Endothelial cell of umbilical vein (primary cell): ENCODE data around the gene ASIP. TPM values are rescaled to one million over a fixed set of nuclear protein-coding genes. Genes with fewer than 3 reads are reported as not detected.

Source experiments
- BruUV-seq: library from RNA; stranded (reverse); fragments of 400-500 nt; replicated peaks from 2 replicates; lab custom pipeline; 2021; lab: Mats Ljungman, UMichigan
- CTCF ChIA-PET: fragments of 300-600, 350-600 bp; sonication (Branson Sonifier 250); formaldehyde crosslinking; loops from one replicate; lab custom pipeline; 2021; ENCODE audit warnings: antibody characterized with exemption, inconsistent platforms; lab: Charles Lee
- POLR2A ChIA-PET: fragments of 300-600, 350-600 bp; sonication (Branson Sonifier 250); formaldehyde crosslinking; loops from one replicate; lab custom pipeline; 2021; ENCODE audit warnings: antibody characterized with exemption, inconsistent platforms; lab: Charles Lee
- DNase-seq: peaks from one replicate; pipeline ENCODE4 v3.0.0-alpha.2; 2011; ENCODE audit warnings: low read depth, low spot score
- FAIRE-seq: peaks from 2 replicates; lab custom pipeline; 2011; peaks lifted over from hg19 to GRCh38; lab: Jason Lieb, UNC
- H2AFZ ChIP-seq: 2 replicates; pipeline ENCODE4 v1.6.0; 2012; ENCODE audit warnings: low read depth, low read length, control low read depth, inconsistent platforms
- H3K27ac ChIP-seq: 2 replicates; pipeline ENCODE4 v1.5.1; 2011; ENCODE audit warnings: low read depth, mild to moderate bottlenecking, control low read depth, low read length, moderate library complexity; ENCODE audit not compliant: insufficient read depth
- H3K27me3 ChIP-seq, 2 experiments: 2 replicates each; pipeline versions ENCODE4 v1.6.0 to v1.6.1; 2011; ENCODE audit warnings: low read length in 2 of 2, mixed read lengths in 1 of 2; ENCODE audit not compliant: control insufficient read depth in 2 of 2, insufficient read depth in 2 of 2
- H3K36me3 ChIP-seq, 2 experiments: 2 replicates in 1 of 2; 3 replicates in 1 of 2; pipeline ENCODE4 v1.5.1; 2011; ENCODE audit warnings: low read length in 2 of 2, mild to moderate bottlenecking in 1 of 2, moderate library complexity in 1 of 2; ENCODE audit not compliant: control insufficient read depth in 2 of 2, insufficient read depth in 2 of 2; ENCODE audit errors: extremely low read depth in 1 of 2
- H3K4me1 ChIP-seq: 3 replicates; pipeline ENCODE4 v1.5.1; 2011; ENCODE audit warnings: mild to moderate bottlenecking, low read length; ENCODE audit not compliant: control insufficient read depth, insufficient read depth; ENCODE audit errors: extremely low read depth
- H3K4me2 ChIP-seq: 2 replicates; pipeline ENCODE4 v1.6.1; 2011; ENCODE audit warnings: low read length, control low read depth, mixed read lengths; ENCODE audit not compliant: insufficient read depth
- H3K4me3 ChIP-seq, 3 experiments: fragments of 200-600 bp in 1 of 3; sonication (generic), shearing (Covaris generic) in 1 of 3; replicated peaks in 1 of 3; 2 replicates each; pipeline ENCODE4 v1.5.1; 2011 to 2016; ENCODE audit warnings: control low read depth in 3 of 3, low read length in 3 of 3, mild to moderate bottlenecking in 2 of 3, inconsistent platforms in 1 of 3, low read depth in 1 of 3, moderate library complexity in 1 of 3; ENCODE audit not compliant: insufficient read depth in 1 of 3
- H3K79me2 ChIP-seq: 2 replicates; pipeline ENCODE4 v1.6.0; 2012; ENCODE audit warnings: low read length, inconsistent platforms; ENCODE audit not compliant: control insufficient read depth, insufficient read depth
- H3K9ac ChIP-seq: replicated peaks from 2 replicates; pipeline ENCODE3; 2011; ENCODE audit warnings: low read length, control low read depth; ENCODE audit not compliant: insufficient read depth; ENCODE audit errors: extremely low read depth
- H3K9me1 ChIP-seq: replicated peaks from 3 replicates; pipeline ENCODE4 v1.6.0; 2011; ENCODE audit warnings: mild to moderate bottlenecking, low read length; ENCODE audit not compliant: control insufficient read depth, insufficient read depth; ENCODE audit errors: extremely low read depth
- H3K9me3 ChIP-seq: replicated peaks from 2 replicates; pipeline ENCODE4 v1.5.1; 2012; ENCODE audit warnings: low read length, inconsistent platforms; ENCODE audit not compliant: control insufficient read depth, insufficient read depth
- H4K20me1 ChIP-seq: replicated peaks from 2 replicates; pipeline ENCODE3; 2011; ENCODE audit warnings: mild to moderate bottlenecking, low read length; ENCODE audit not compliant: control insufficient read depth, insufficient read depth; ENCODE audit errors: extremely low read depth
- EZH2 ChIP-seq: IDR thresholded peaks from 2 replicates; pipeline ENCODE4 v1.6.1; 2012; ENCODE audit warnings: borderline replicate concordance, low read depth, mild to moderate bottlenecking, moderate library complexity, low read length, inconsistent platforms; ENCODE audit not compliant: severe bottlenecking
- FOS ChIP-seq: IDR thresholded peaks from 2 replicates; pipeline ENCODE4 v1.6.1; 2011; ENCODE audit warnings: mild to moderate bottlenecking, low read length, moderate library complexity, borderline replicate concordance; ENCODE audit not compliant: insufficient read depth
- GATA2 ChIP-seq: IDR thresholded peaks from 2 replicates; pipeline ENCODE4 v1.7.0; 2011; ENCODE audit warnings: low read depth, mild to moderate bottlenecking, moderate library complexity, mixed read lengths, low read length; ENCODE audit not compliant: insufficient read length, insufficient read depth
- JUN ChIP-seq: IDR thresholded peaks from 2 replicates; pipeline ENCODE4 v1.6.1; 2011; ENCODE audit warnings: borderline replicate concordance, low read depth; ENCODE audit not compliant: insufficient read length, insufficient read depth
- MYC ChIP-seq: IDR thresholded peaks from one replicate; pipeline ENCODE4 v1.6.1; 2011; ENCODE audit warnings: mild to moderate bottlenecking, low read depth, low read length
- POLR2A ChIP-seq: IDR thresholded peaks from 2 replicates; pipeline ENCODE4 v1.6.1; 2012; ENCODE audit warnings: low read depth, mild to moderate bottlenecking, control low read depth, low read length
- POLR2AphosphoS5 ChIP-seq: IDR thresholded peaks from 2 replicates; pipeline ENCODE4 v1.6.1; 2012; ENCODE audit warnings: low read depth, mild to moderate bottlenecking, control low read depth, low read length, moderate library complexity; ENCODE audit not compliant: insufficient read depth
- dilution Hi-C: fragments of 300-500 bp; cut with MboI; formaldehyde crosslinking; loops from one replicate; pipeline ENCODE4 v1.15.0; 2019; ENCODE audit warnings: low sequenced_read_pairs; ENCODE audit not compliant: extremely low pct_ligation_motif_present
- intact Hi-C: fragments of 100-400 bp; cut with micrococcal nuclease; formaldehyde crosslinking; loops from one replicate; pipeline ENCODE4 v1.10.0; 2022
- polyA plus RNA-seq, 4 experiments: library from polyadenylated mRNA; depleted of rRNA in 3 of 4; stranded (reverse) in 3 of 4; unstranded in 1 of 4; fragments of >200 nt; gene quantifications; 2 replicates each; pipeline versions ENCODE4 v1.2.1 to v1.2.3, GENCODE V29; 2011 to 2012; ENCODE audit warnings: missing spikeins in 1 of 4
- total RNA-seq: library from RNA; stranded (reverse); gene quantifications from 2 replicates; pipeline ENCODE4 v1.2.3, GENCODE V29; 2021
- TF ChIP-seq, protein P1 (sequence below), 2 donors: IDR thresholded peaks; 1 replicate in 1 of 2; 2 replicates in 1 of 2; pipeline ENCODE4 v1.5.1; 2011; ENCODE audit warnings: low read length in 2 of 2, mild to moderate bottlenecking in 2 of 2, moderate library complexity in 2 of 2, control low read depth in 1 of 2, inconsistent platforms in 1 of 2, low read depth in 1 of 2; ENCODE audit not compliant: insufficient read depth in 1 of 2; ENCODE audit errors: extremely low read depth in 1 of 2
- TF ChIP-seq, protein P2 (sequence below): IDR thresholded peaks from 2 replicates; pipeline ENCODE4 v1.6.1; 2011; ENCODE audit not compliant: insufficient read depth, insufficient read length

Gene ASIP
- total and polyA plus RNA-seq, 2 donors (not counting 3 experiments of a cell fraction or from before 2014, with no cell fraction given), result not detected

DNA sequence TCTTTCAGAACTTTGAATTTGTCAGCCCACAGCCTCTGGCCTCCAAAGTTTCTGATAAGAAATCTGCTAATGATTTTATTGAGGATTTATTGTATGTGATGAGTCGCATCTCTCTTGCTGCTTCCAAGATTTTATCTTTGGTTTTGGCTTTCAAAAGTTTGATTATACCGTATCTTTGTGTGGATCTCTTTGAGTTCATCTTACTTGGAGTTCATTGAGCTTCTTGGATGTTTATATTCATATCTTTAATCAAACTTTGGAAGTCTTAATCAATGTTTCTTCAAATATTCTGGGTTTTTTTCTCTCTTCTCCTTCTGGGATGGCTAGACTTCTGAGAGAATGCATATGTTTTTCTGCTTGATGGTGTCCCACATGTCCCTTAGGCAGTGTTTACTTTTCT lies 3.3 kb upstream of the ASIP start:
- intact Hi-C loops (no loop called here), dilution Hi-C loops (no loop called here)
- FAIRE-seq (no peak), DNase-seq (no peak)
- Histone ChIP-seq H3K4me1 (no peaks in the 10 kb centered on the region), H3K9me3 (no peaks in the 10 kb centered on the region), H3K9me1 (no peaks in the 10 kb centered on the region), H3K79me2 (no peaks in the 10 kb centered on the region), H3K27ac (no peak overlapping the region), H2AFZ (no peak overlapping the region), H3K9ac (no peak overlapping the region), H4K20me1 (no peaks in the 10 kb centered on the region), H3K27me3 (peaks cover 31 to 45% of the 10 kb centered on the region in 2 experiments), H3K36me3 (no peaks in the 10 kb centered on the region), H3K4me3 (no peak overlapping the region), H3K4me2 (no peak overlapping the region)
- ChIA-PET CTCF (no interaction called here), POLR2A (no interaction called here)
- BruUV-seq, result no TSS peak
- no peak for TF ChIP-seq GATA2
- TF ChIP-seq POLR2AphosphoS5, result no peak
- TF ChIP-seq, protein P1, sequence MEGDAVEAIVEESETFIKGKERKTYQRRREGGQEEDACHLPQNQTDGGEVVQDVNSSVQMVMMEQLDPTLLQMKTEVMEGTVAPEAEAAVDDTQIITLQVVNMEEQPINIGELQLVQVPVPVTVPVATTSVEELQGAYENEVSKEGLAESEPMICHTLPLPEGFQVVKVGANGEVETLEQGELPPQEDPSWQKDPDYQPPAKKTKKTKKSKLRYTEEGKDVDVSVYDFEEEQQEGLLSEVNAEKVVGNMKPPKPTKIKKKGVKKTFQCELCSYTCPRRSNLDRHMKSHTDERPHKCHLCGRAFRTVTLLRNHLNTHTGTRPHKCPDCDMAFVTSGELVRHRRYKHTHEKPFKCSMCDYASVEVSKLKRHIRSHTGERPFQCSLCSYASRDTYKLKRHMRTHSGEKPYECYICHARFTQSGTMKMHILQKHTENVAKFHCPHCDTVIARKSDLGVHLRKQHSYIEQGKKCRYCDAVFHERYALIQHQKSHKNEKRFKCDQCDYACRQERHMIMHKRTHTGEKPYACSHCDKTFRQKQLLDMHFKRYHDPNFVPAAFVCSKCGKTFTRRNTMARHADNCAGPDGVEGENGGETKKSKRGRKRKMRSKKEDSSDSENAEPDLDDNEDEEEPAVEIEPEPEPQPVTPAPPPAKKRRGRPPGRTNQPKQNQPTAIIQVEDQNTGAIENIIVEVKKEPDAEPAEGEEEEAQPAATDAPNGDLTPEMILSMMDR (IDR thresholded peaks at IDR 0.05; ENCODE audit: extremely low read depth in 1 of 2, insufficient read depth in 1 of 2, low read depth in 1 of 2, low read length in 2 of 2), result no peak
- TF ChIP-seq FOS, result no peak
- TF ChIP-seq POLR2A, result no peak
- TF ChIP-seq MYC, result no peak
- no peak for TF ChIP-seq JUN
- no peak for TF ChIP-seq EZH2
- TF ChIP-seq, protein P2, sequence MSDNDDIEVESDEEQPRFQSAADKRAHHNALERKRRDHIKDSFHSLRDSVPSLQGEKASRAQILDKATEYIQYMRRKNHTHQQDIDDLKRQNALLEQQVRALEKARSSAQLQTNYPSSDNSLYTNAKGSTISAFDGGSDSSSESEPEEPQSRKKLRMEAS, result no peak
